Astrocyte (in vitro differentiated cells and primary cell): Measurements from ENCODE around the gene TNIK. TPM values are rescaled to one million over a fixed set of nuclear protein-coding genes. Genes with fewer than 3 reads are reported as not detected.
A peak's percentile ranks its signal among the peaks of the same experiment; 100 is the strongest.

Experiments
- DNase-seq: peaks from one replicate; pipeline ENCODE4 v3.0.0-alpha.2; 2010; ENCODE audit warnings: low read depth
- FAIRE-seq: peaks from 2 replicates; lab custom pipeline; 2011; peaks lifted over from hg19 to GRCh38; lab: Jason Lieb, UNC
- H2AFZ ChIP-seq: 2 replicates; pipeline ENCODE4 v1.6.0; 2012; ENCODE audit warnings: low read depth, low read length, inconsistent platforms
- H3K27ac ChIP-seq: 2 replicates; pipeline ENCODE4 v1.5.1; 2011; ENCODE audit warnings: low read depth, low read length, inconsistent platforms
- H3K27me3 ChIP-seq: 2 replicates; pipeline ENCODE4 v1.6.0; 2011; ENCODE audit warnings: low read length, inconsistent platforms; ENCODE audit not compliant: insufficient read depth
- H3K36me3 ChIP-seq: 2 replicates; pipeline ENCODE4 v1.5.1; 2011; ENCODE audit warnings: low read length, inconsistent platforms; ENCODE audit not compliant: insufficient read depth
- H3K4me1 ChIP-seq: 2 replicates; pipeline ENCODE4 v1.5.1; 2011; ENCODE audit warnings: low read length, inconsistent platforms; ENCODE audit not compliant: insufficient read depth
- H3K4me2 ChIP-seq: 2 replicates; pipeline ENCODE4 v1.6.0; 2012; ENCODE audit warnings: low read length, inconsistent platforms
- H3K4me3 ChIP-seq: 2 replicates; pipeline ENCODE4 v1.5.1; 2011; ENCODE audit warnings: low read depth, mild to moderate bottlenecking, low read length, inconsistent platforms; ENCODE audit not compliant: insufficient read depth
- H3K79me2 ChIP-seq: 2 replicates; pipeline ENCODE4 v1.6.0; 2012; ENCODE audit warnings: mild to moderate bottlenecking, low read length, inconsistent platforms; ENCODE audit not compliant: insufficient read depth
- H3K9ac ChIP-seq: 2 replicates; pipeline ENCODE4 v1.6.0; 2012; ENCODE audit warnings: mild to moderate bottlenecking, low read length, inconsistent platforms
- H3K9me3 ChIP-seq: 2 replicates; pipeline ENCODE4 v1.5.1; 2012; ENCODE audit warnings: low read depth, mild to moderate bottlenecking, low read length, inconsistent platforms; ENCODE audit not compliant: insufficient read depth
- H4K20me1 ChIP-seq: 2 replicates; pipeline ENCODE4 v1.6.0; 2012; ENCODE audit warnings: low read length, inconsistent platforms; ENCODE audit not compliant: insufficient read depth
- H3K27ac Mint-ChIP-seq: one replicate; pipeline ENCODE4 v1.8.0; 2021; ENCODE audit warnings: mild to moderate bottlenecking, mixed read lengths; ENCODE audit not compliant: unreplicated experiment
- H3K27me3 Mint-ChIP-seq: one replicate; pipeline ENCODE4 v1.8.0; 2021; ENCODE audit warnings: low read depth, mixed read lengths; ENCODE audit not compliant: unreplicated experiment
- H3K36me3 Mint-ChIP-seq: one replicate; pipeline ENCODE4 v1.8.0; 2021; ENCODE audit warnings: low read depth, mixed read lengths; ENCODE audit not compliant: unreplicated experiment
- H3K4me1 Mint-ChIP-seq: one replicate; pipeline ENCODE4 v1.8.0; 2021; ENCODE audit warnings: low read depth, mixed read lengths; ENCODE audit not compliant: unreplicated experiment
- H3K4me3 Mint-ChIP-seq: one replicate; pipeline ENCODE4 v1.8.0; 2021; ENCODE audit warnings: mild to moderate bottlenecking, moderate library complexity, mixed read lengths; ENCODE audit not compliant: unreplicated experiment
- H3K9me3 Mint-ChIP-seq: one replicate; pipeline ENCODE4 v1.8.0; 2021; ENCODE audit warnings: mild to moderate bottlenecking, mixed read lengths; ENCODE audit not compliant: unreplicated experiment
- CTCF ChIP-seq: IDR thresholded peaks from 2 replicates; pipeline ENCODE4 v1.5.1; 2011; ENCODE audit warnings: low read depth, mild to moderate bottlenecking, inconsistent platforms, low read length, moderate library complexity; ENCODE audit not compliant: insufficient read depth
- EZH2 ChIP-seq: IDR thresholded peaks from 2 replicates; pipeline ENCODE4 v1.6.1; 2012; ENCODE audit warnings: mild to moderate bottlenecking, low read length, inconsistent platforms; ENCODE audit not compliant: insufficient read depth
- total RNA-seq: library from RNA; stranded (reverse); gene quantifications from 2 replicates; pipeline ENCODE4 v1.2.1, GENCODE V29; 2021

The TNIK gene
- total RNA-seq, 1 donor from 2014 or later, result 70.0 TPM

GRCh38 chr3:171194965-171195364 is 265.2 kb downstream of the TNIK start:
- H3K4me2 ChIP-seq, result no peak overlapping the region
- H3K4me3 ChIP-seq, result no peak overlapping the region
- H3K27ac ChIP-seq, result no peak overlapping the region
- TF ChIP-seq CTCF (no peak), EZH2 (no peak)
- peaks cover 30% of the 10 kb centered on the region for H3K4me1 ChIP-seq
- Mint-ChIP-seq H3K4me3 (no peak overlapping the region), H3K36me3 (peaks cover 8% of the 10 kb centered on the region), H3K9me3 (peaks cover 1% of the 10 kb centered on the region), H3K27ac (no peak overlapping the region), H3K27me3 (no peaks in the 10 kb centered on the region), H3K4me1 (peaks cover 64% of the 10 kb centered on the region)
- H3K9me3 ChIP-seq, result no peaks in the 10 kb centered on the region
- no peaks in the 10 kb centered on the region for H3K36me3 ChIP-seq
- DNase-seq, result no peak
- H4K20me1 ChIP-seq, result no peaks in the 10 kb centered on the region
- FAIRE-seq, result no peak
- no peaks in the 10 kb centered on the region for H3K79me2 ChIP-seq
- H3K27me3 ChIP-seq, result no peaks in the 10 kb centered on the region
- H2AFZ ChIP-seq, result no peak overlapping the region
- H3K9ac ChIP-seq, result no peak overlapping the region

GRCh38 chr3:171193693-171194092 is 266.5 kb downstream of the TNIK start:
- Histone ChIP-seq H4K20me1 (no peaks in the 10 kb centered on the region), H3K9ac (no peak overlapping the region), H3K9me3 (no peaks in the 10 kb centered on the region), H3K27me3 (no peaks in the 10 kb centered on the region), H2AFZ (no peak overlapping the region), H3K4me1 (peaks cover 27% of the 10 kb centered on the region), H3K36me3 (no peaks in the 10 kb centered on the region), H3K27ac (peak overlapping the region; percentile 69), H3K4me2 (no peak overlapping the region), H3K4me3 (no peak overlapping the region), H3K79me2 (no peaks in the 10 kb centered on the region)
- Mint-ChIP-seq H3K4me3 (no peak overlapping the region), H3K36me3 (peaks cover 11% of the 10 kb centered on the region), H3K9me3 (peaks cover 1% of the 10 kb centered on the region), H3K27ac (peak overlapping the region; percentile 80), H3K27me3 (no peaks in the 10 kb centered on the region), H3K4me1 (peaks cover 52% of the 10 kb centered on the region)
- FAIRE-seq (no peak), DNase-seq (peak; percentile 48)
- no peak for TF ChIP-seq EZH2

GRCh38 chr3:171192176-171192854 is 267.9 kb downstream of the TNIK start:
- H3K4me1 Mint-ChIP-seq, result peaks cover 46% of the 10 kb centered on the region
- H3K4me2 ChIP-seq, result peak overlapping the region; percentile 39
- no peaks in the 10 kb centered on the region for H3K36me3 ChIP-seq
- DNase-seq, result peak; percentile 99
- peaks cover 13% of the 10 kb centered on the region for H3K36me3 Mint-ChIP-seq
- H3K79me2 ChIP-seq, result no peaks in the 10 kb centered on the region
- H4K20me1 ChIP-seq, result no peaks in the 10 kb centered on the region
- H3K4me3 ChIP-seq, result no peak overlapping the region
- H3K27ac ChIP-seq, result peak overlapping the region; percentile 69
- TF ChIP-seq CTCF (no peak), EZH2 (no peak)
- H3K4me1 ChIP-seq, result peaks cover 27% of the 10 kb centered on the region
- peak overlapping the region; percentile 39 for H3K9ac ChIP-seq
- no peaks in the 10 kb centered on the region for H3K9me3 ChIP-seq
- no peaks in the 10 kb centered on the region for H3K9me3 Mint-ChIP-seq
- H2AFZ ChIP-seq, result no peak overlapping the region
- peak overlapping the region; percentile 93 for H3K27ac Mint-ChIP-seq
- H3K27me3 Mint-ChIP-seq, result no peaks in the 10 kb centered on the region
- no peaks in the 10 kb centered on the region for H3K27me3 ChIP-seq
- peak overlapping the region; percentile 40 for H3K4me3 Mint-ChIP-seq
- peak; percentile 95 for FAIRE-seq
